Cerebellar cortex (tissue), 1 donor: ENCODE measurements around the gene TRIAP1.
"Not testable (repeated sequence)": the region's sequence is repeated elsewhere in the genome, so short reads cannot be mapped to it uniquely, and the experiment has no call there.

Source experiments
- DNase-seq: peaks from one replicate; pipeline ENCODE4 v3.0.0-alpha.2; 2015; ENCODE audit warnings: low spot score

TRIAP1 gene

GRCh38 chr12:120445911-120446843 lies at the start of gene TRIAP1, which contains the start of gene GATC:
Gene TRIAP1, minus strand, starts transcription at chr12:120446384. Its CDS starts 12 bp downstream, at chr12:120446372.
Gene GATC, plus strand, starts transcription at chr12:120446444. Its CDS starts 37 bp downstream, at chr12:120446481.
- DNase-seq: peak; percentile 84

GRCh38 chr12:120495186-120495730 lies 49.1 kb upstream of the TRIAP1 start:
- DNase-seq: no peak

GRCh38 chr12:120490833-120491512 lies 44.8 kb upstream of the TRIAP1 start:
- no peak for DNase-seq

GRCh38 chr12:120490325-120490724 lies 44.1 kb upstream of the TRIAP1 start:
- DNase-seq: no peak

GRCh38 chr12:120489018-120489417 lies 42.8 kb upstream of the TRIAP1 start:
- no peak for DNase-seq

- DNase-seq: no peak
These were observed 42.0 kb upstream of the TRIAP1 start for GRCh38 chr12:120488057-120488640.

GRCh38 chr12:120487552-120487951 lies 41.4 kb upstream of the TRIAP1 start:
- DNase-seq: not testable (repeated sequence)

GRCh38 chr12:120485961-120486881 lies 40.0 kb upstream of the TRIAP1 start:
- no peak for DNase-seq

- DNase-seq: no peak
These were observed 37.4 kb upstream of the TRIAP1 start for GRCh38 chr12:120483621-120484020.

- no peak for DNase-seq
These were observed 35.0 kb upstream of the TRIAP1 start for GRCh38 chr12:120481022-120481767.

GRCh38 chr12:120480211-120480610 lies 34.0 kb upstream of the TRIAP1 start:
- DNase-seq: no peak

GRCh38 chr12:120479458-120479857 lies 33.3 kb upstream of the TRIAP1 start:
- no peak for DNase-seq

- DNase-seq: no peak
These were observed 29.5 kb upstream of the TRIAP1 start for GRCh38 chr12:120475643-120476042.

GRCh38 chr12:120474616-120474960 lies 28.4 kb upstream of the TRIAP1 start:
- no peak for DNase-seq

GRCh38 chr12:120473807-120474615 lies 27.8 kb upstream of the TRIAP1 start:
- DNase-seq: no peak

- DNase-seq: no peak
These were observed 26.3 kb upstream of the TRIAP1 start for GRCh38 chr12:120472521-120472920.

- DNase-seq: peak; percentile 44
These were observed 24.1 kb upstream of the TRIAP1 start for GRCh38 chr12:120470150-120470784.

GRCh38 chr12:120469450-120470149 lies 23.4 kb upstream of the TRIAP1 start, which contains the start of gene SRSF9:
Gene SRSF9, minus strand, starts transcription at chr12:120469748. Its CDS starts 139 bp downstream, at chr12:120469609.
- DNase-seq: peak; percentile 93
